Measurements from ENCODE around the gene SDK2.

Gene SDK2

DNA sequence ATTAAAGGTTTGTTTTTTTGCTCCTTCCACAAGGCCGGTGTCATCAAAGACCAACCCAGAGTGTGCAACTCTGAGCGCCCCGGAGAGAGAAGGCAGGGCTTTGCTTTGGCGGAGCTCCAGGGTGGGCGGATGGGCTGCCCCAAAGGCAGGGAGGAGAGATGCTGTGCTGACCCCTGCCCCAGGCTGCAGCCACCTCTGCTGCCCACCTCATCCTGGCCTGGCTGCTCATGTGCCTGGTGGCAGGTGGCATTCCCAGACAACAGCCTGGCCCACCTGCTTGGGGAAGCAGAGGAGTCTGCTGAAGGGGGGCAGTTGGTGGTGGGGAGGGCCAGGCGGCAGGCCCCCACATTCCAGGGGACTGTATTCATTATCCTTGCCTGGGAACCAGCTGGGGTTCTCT is 122.1 kb downstream of the SDK2 start:
- no peak overlapping the region for H3K9ac ChIP-seq (ENCODE audit: low read depth, low read length)
- no peak overlapping the region for H3K27ac ChIP-seq (ENCODE audit: low read length)
- H3K36me3 ChIP-seq (ENCODE audit: insufficient read depth, low read depth, low read length) = no peaks in the 10 kb centered on the region
- no peaks in the 10 kb centered on the region for H3K27me3 ChIP-seq (ENCODE audit: insufficient read depth, low read length)
- no peaks in the 10 kb centered on the region for H3K4me1 ChIP-seq (ENCODE audit: insufficient read depth, low read length)
- H3K4me3 ChIP-seq (ENCODE audit: low read length) = no peak overlapping the region
- no peaks in the 10 kb centered on the region for H3K9me3 ChIP-seq (ENCODE audit: insufficient read depth, low read depth, low read length)

GRCh38 chr17:73521376-73521775 is 122.9 kb downstream of the SDK2 start:
- Histone ChIP-seq H3K9me3 (ENCODE audit: insufficient read depth, low read depth, low read length) (no peaks in the 10 kb centered on the region), H3K27ac (ENCODE audit: low read length) (no peak overlapping the region), H3K36me3 (ENCODE audit: insufficient read depth, low read depth, low read length) (no peaks in the 10 kb centered on the region), H3K27me3 (ENCODE audit: insufficient read depth, low read length) (no peaks in the 10 kb centered on the region; the same call in 1 of the 2 replicates), H3K4me1 (ENCODE audit: insufficient read depth, low read length) (no peaks in the 10 kb centered on the region), H3K9ac (ENCODE audit: low read depth, low read length) (no peak overlapping the region), H3K4me3 (ENCODE audit: low read length) (no peak overlapping the region)

DNA sequence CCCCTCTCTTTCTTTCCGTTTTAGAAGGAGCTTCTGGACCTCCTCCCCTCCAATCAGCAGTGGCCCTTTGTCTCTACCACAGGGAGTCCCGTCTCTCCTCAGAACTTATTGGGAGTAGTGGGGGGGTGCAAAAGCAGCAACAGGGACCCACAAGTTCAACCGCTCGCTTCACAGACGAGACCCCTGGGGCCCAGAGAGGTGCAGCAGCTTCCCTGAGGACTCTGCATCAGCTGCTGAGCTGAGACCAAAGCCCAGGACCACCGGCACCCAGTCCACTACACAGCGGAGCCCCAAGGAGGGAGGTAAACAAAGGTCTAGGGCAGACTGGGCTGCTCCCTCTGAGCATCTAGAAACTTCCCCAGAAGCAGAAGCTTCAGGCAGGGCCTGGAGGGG is 123.9 kb downstream of the SDK2 start:
- Histone ChIP-seq H3K27ac (ENCODE audit: low read length) (no peak overlapping the region), H3K36me3 (ENCODE audit: insufficient read depth, low read depth, low read length) (no peaks in the 10 kb centered on the region), H3K4me1 (ENCODE audit: insufficient read depth, low read length) (peaks cover 7% of the 10 kb centered on the region; the same call in 1 of the 2 replicates), H3K9ac (ENCODE audit: low read depth, low read length) (no peak overlapping the region), H3K9me3 (ENCODE audit: insufficient read depth, low read depth, low read length) (no peaks in the 10 kb centered on the region), H3K4me3 (ENCODE audit: low read length) (no peak overlapping the region), H3K27me3 (ENCODE audit: insufficient read depth, low read length) (no peaks in the 10 kb centered on the region; the same call in 1 of the 2 replicates)

- no peaks in the 10 kb centered on the region for H3K9me3 ChIP-seq (ENCODE audit: insufficient read depth, low read depth, low read length)
- H3K9ac ChIP-seq (ENCODE audit: low read depth, low read length) = no peak overlapping the region
- peaks cover 7% of the 10 kb centered on the region; the same call in 1 of the 2 replicates for H3K4me1 ChIP-seq (ENCODE audit: insufficient read depth, low read length)
- H3K36me3 ChIP-seq (ENCODE audit: insufficient read depth, low read depth, low read length) = no peaks in the 10 kb centered on the region
- H3K27ac ChIP-seq (ENCODE audit: low read length) = no peak overlapping the region
- no peak overlapping the region for H3K4me3 ChIP-seq (ENCODE audit: low read length)
- no peaks in the 10 kb centered on the region; the same call in 1 of the 2 replicates for H3K27me3 ChIP-seq (ENCODE audit: insufficient read depth, low read length)
Observed at GRCh38 chr17:73519714-73520368, 124.4 kb downstream of the SDK2 start.

DNA sequence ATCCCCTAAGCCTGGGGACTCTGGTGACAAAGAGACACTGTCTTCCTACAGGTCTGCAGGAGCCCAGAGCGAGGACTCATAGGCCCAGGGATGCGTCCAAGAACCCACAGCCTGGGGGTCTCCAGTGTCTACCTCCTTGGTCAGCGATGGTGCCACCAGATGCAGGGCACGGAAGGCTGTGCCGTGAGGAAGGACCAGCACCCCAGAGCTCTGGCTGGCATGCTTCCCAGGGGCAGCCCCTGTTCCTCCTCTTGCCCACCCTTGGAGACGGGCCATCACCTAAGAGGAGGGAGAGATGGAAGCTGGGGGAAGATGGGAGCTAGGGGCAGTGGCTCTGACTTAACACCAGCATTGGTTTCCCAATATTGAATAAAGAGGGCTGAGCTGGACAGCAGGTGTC is 125.2 kb downstream of the SDK2 start:
- no peaks in the 10 kb centered on the region for H3K9me3 ChIP-seq (ENCODE audit: insufficient read depth, low read depth, low read length)
- H3K36me3 ChIP-seq (ENCODE audit: insufficient read depth, low read depth, low read length) = no peaks in the 10 kb centered on the region
- no peak overlapping the region for H3K4me3 ChIP-seq (ENCODE audit: low read length)
- H3K9ac ChIP-seq (ENCODE audit: low read depth, low read length) = no peak overlapping the region
- H3K27ac ChIP-seq (ENCODE audit: low read length) = no peak overlapping the region
- H3K27me3 ChIP-seq (ENCODE audit: insufficient read depth, low read length) = peaks cover 3% of the 10 kb centered on the region; the same call in 1 of the 2 replicates
- peaks cover 7% of the 10 kb centered on the region; the same call in 1 of the 2 replicates for H3K4me1 ChIP-seq (ENCODE audit: insufficient read depth, low read length)

GRCh38 chr17:73516431-73516830 is 127.8 kb downstream of the SDK2 start:
- Histone ChIP-seq H3K4me1 (ENCODE audit: insufficient read depth, low read length) (peaks cover 7% of the 10 kb centered on the region; the same call in 1 of the 2 replicates), H3K9me3 (ENCODE audit: insufficient read depth, low read depth, low read length) (no peaks in the 10 kb centered on the region), H3K4me3 (ENCODE audit: low read length) (no peak overlapping the region), H3K27me3 (ENCODE audit: insufficient read depth, low read length) (peaks cover 3% of the 10 kb centered on the region; the same call in 1 of the 2 replicates), H3K27ac (ENCODE audit: low read length) (no peak overlapping the region), H3K9ac (ENCODE audit: low read depth, low read length) (no peak overlapping the region), H3K36me3 (ENCODE audit: insufficient read depth, low read depth, low read length) (no peaks in the 10 kb centered on the region)

DNA sequence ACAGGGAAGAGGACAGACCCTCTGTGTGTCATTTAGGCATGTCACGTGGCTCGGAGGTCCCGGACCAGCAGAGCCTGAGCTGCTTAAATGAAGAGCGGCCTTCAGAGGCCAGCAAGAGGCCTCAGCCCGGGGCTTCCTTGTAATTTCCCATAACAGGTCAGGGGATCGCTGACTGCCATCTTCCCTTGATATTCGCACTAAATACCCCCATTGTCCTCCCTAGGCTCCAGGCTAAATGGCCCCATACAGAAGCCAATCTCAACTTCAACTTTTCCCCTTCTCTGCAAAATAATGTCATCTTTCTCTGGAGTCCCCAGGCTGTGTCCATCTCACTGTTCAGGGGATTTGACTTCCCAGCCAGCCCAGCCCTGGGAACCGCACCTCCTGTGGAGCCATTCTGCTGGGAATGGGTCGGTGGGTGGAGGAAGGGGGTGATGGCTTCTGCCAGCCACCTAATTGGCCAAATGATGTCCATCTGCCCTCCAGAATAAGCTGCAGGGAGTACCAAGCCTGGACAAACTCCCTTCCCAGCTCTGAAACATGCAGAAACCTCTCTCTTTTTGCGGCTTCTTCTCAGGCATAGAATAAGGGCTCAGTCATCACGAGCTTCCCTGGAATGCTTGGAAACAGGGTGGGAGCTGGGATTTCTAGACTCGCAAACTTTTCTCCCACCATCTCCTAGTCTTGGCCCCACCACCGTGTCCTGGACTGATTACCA is 129.9 kb downstream of the SDK2 start:
- Histone ChIP-seq H3K36me3 (ENCODE audit: insufficient read depth, low read depth, low read length) (no peaks in the 10 kb centered on the region), H3K9ac (ENCODE audit: low read depth, low read length) (no peak overlapping the region), H3K9me3 (ENCODE audit: insufficient read depth, low read depth, low read length) (no peaks in the 10 kb centered on the region), H3K27ac (ENCODE audit: low read length) (no peak overlapping the region), H3K4me1 (ENCODE audit: insufficient read depth, low read length) (peaks cover 7% of the 10 kb centered on the region; the same call in 1 of the 2 replicates), H3K27me3 (ENCODE audit: insufficient read depth, low read length) (peaks cover 3% of the 10 kb centered on the region; the same call in 1 of the 2 replicates), H3K4me3 (ENCODE audit: low read length) (no peak overlapping the region)

GRCh38 chr17:73513426-73513825 is 130.8 kb downstream of the SDK2 start:
- peaks cover 3% of the 10 kb centered on the region; the same call in 1 of the 2 replicates for H3K27me3 ChIP-seq (ENCODE audit: insufficient read depth, low read length)
- H3K27ac ChIP-seq (ENCODE audit: low read length) = no peak overlapping the region
- no peak overlapping the region for H3K9ac ChIP-seq (ENCODE audit: low read depth, low read length)
- H3K36me3 ChIP-seq (ENCODE audit: insufficient read depth, low read depth, low read length) = no peaks in the 10 kb centered on the region
- no peaks in the 10 kb centered on the region for H3K9me3 ChIP-seq (ENCODE audit: insufficient read depth, low read depth, low read length)
- peaks cover 7% of the 10 kb centered on the region; the same call in 1 of the 2 replicates for H3K4me1 ChIP-seq (ENCODE audit: insufficient read depth, low read length)
- H3K4me3 ChIP-seq (ENCODE audit: low read length) = no peak overlapping the region

DNA sequence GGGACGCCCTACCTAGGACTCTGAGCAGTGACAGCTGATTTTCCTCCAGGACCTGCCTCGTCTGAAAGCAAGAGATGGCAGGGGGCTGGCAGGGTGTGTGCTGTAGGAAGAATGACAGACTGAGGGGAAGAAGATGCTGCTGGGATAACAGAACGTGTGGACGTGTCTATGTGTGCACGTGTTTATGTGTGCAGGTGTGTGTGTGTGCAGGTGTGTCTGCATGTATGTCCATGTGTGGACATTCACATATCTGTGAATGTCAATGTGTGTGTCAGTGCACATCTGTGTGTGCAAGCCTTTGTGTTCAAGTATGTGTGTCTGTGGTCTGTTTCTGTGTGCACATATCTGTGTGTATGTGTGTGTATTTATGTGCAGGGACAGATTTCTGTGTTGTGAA is 132.5 kb downstream of the SDK2 start:
- Histone ChIP-seq H3K9ac (ENCODE audit: low read depth, low read length) (no peak overlapping the region), H3K27ac (ENCODE audit: low read length) (no peak overlapping the region), H3K9me3 (ENCODE audit: insufficient read depth, low read depth, low read length) (no peaks in the 10 kb centered on the region), H3K4me3 (ENCODE audit: low read length) (no peak overlapping the region), H3K36me3 (ENCODE audit: insufficient read depth, low read depth, low read length) (no peaks in the 10 kb centered on the region), H3K4me1 (ENCODE audit: insufficient read depth, low read length) (peaks cover 7% of the 10 kb centered on the region; the same call in 1 of the 2 replicates), H3K27me3 (ENCODE audit: insufficient read depth, low read length) (peaks cover 3% of the 10 kb centered on the region; the same call in 1 of the 2 replicates)

GRCh38 chr17:73510981-73511718 is 133.1 kb downstream of the SDK2 start:
- Histone ChIP-seq H3K36me3 (ENCODE audit: insufficient read depth, low read depth, low read length) (no peaks in the 10 kb centered on the region), H3K9ac (ENCODE audit: low read depth, low read length) (no peak overlapping the region), H3K27me3 (ENCODE audit: insufficient read depth, low read length) (peaks cover 3% of the 10 kb centered on the region; the same call in 1 of the 2 replicates), H3K9me3 (ENCODE audit: insufficient read depth, low read depth, low read length) (no peaks in the 10 kb centered on the region), H3K4me3 (ENCODE audit: low read length) (no peak overlapping the region), H3K27ac (ENCODE audit: low read length) (no peak overlapping the region), H3K4me1 (ENCODE audit: insufficient read depth, low read length) (peaks cover 7% of the 10 kb centered on the region; the same call in 1 of the 2 replicates)

- no peaks in the 10 kb centered on the region; the same call in 1 of the 2 replicates for H3K27me3 ChIP-seq (ENCODE audit: insufficient read depth, low read length)
- H3K4me1 ChIP-seq (ENCODE audit: insufficient read depth, low read length) = no peaks in the 10 kb centered on the region
- no peaks in the 10 kb centered on the region for H3K9me3 ChIP-seq (ENCODE audit: insufficient read depth, low read depth, low read length)
- no peaks in the 10 kb centered on the region for H3K36me3 ChIP-seq (ENCODE audit: insufficient read depth, low read depth, low read length)
- no peak overlapping the region for H3K27ac ChIP-seq (ENCODE audit: low read length)
- H3K4me3 ChIP-seq (ENCODE audit: low read length) = no peak overlapping the region
- no peak overlapping the region for H3K9ac ChIP-seq (ENCODE audit: low read depth, low read length)
Observed at GRCh38 chr17:73508931-73509605, 135.2 kb downstream of the SDK2 start.
